K562 (cell line): ENCODE results near the gene FAM222A. TPM values are rescaled to one million over a fixed set of nuclear protein-coding genes. Genes with fewer than 3 reads are reported as not detected.
A peak's percentile ranks its signal among the peaks of the same experiment; 100 is the strongest.

Source experiments
- ATAC-seq: fragments of 200-7000 bp; cut with Tn5 transposase; 3 replicates; pipeline ENCODE4 v1.9.1; 2020; ENCODE audit warnings: moderate library complexity
- BruUV-seq: library from RNA; stranded (reverse); fragments of 400-500 nt; replicated peaks from 2 replicates; lab custom pipeline; 2021; lab: Mats Ljungman, UMichigan
- CTCF ChIA-PET: fragments of 300-600 bp; formaldehyde crosslinking; extraction: SDS; loops from one replicate; lab custom pipeline; 2021; ENCODE audit warnings: low intra/inter-chr PET ratio; lab: Yijun Ruan, JAX
- POLR2A ChIA-PET: fragments of 300-600, 350-650 bp; sonication (Branson Sonifier 250); formaldehyde crosslinking; extraction: SDS; loops from one replicate; lab custom pipeline; 2021; ENCODE audit warnings: antibody characterized with exemption, inconsistent platforms; lab: Yijun Ruan, JAX
- DNase-seq, 4 experiments: peaks; one replicate each; pipeline versions ENCODE4 v3.0.0 to v3.0.0-alpha.2; 2011 to 2018; ENCODE audit warnings: low spot score in 3 of 4, mixed read lengths in 3 of 4; ENCODE audit errors: extremely low read depth in 1 of 4
- FAIRE-seq: peaks from 2 replicates; lab custom pipeline; 2011; peaks lifted over from hg19 to GRCh38; lab: Jason Lieb, UNC
- H2AFZ ChIP-seq: 2 replicates; pipeline ENCODE4 v1.6.0; 2011; ENCODE audit warnings: low read depth, low read length, control low read depth, inconsistent platforms
- H3K27ac ChIP-seq: fragments of 200-600 bp; 3 replicates; pipeline ENCODE4 v1.8.0; 2011; ENCODE audit warnings: low read depth, mild to moderate bottlenecking, control low read depth, inconsistent platforms, low read length, moderate library complexity, mixed read lengths; ENCODE audit errors: extremely low read depth
- H3K27me3 ChIP-seq, 2 experiments: fragments of 300-600 bp in 1 of 2; 2 replicates in 1 of 2; 3 replicates in 1 of 2; pipeline versions ENCODE4 v1.6.0 to v1.8.0; 2011; ENCODE audit warnings: inconsistent platforms in 2 of 2, low read length in 2 of 2, mild to moderate bottlenecking in 1 of 2, mixed read lengths in 1 of 2, moderate library complexity in 1 of 2; ENCODE audit not compliant: control insufficient read depth in 2 of 2, insufficient read depth in 2 of 2
- H3K36me3 ChIP-seq: fragments of 300-600 bp; 3 replicates; pipeline ENCODE4 v1.8.0; 2011; ENCODE audit warnings: mild to moderate bottlenecking, low read length, inconsistent platforms; ENCODE audit not compliant: control insufficient read depth, insufficient read depth
- H3K4me1 ChIP-seq, 2 experiments: fragments of 200-600 bp in 1 of 2; replicated peaks in 1 of 2; 2 replicates in 1 of 2; 3 replicates in 1 of 2; pipeline versions ENCODE4 v1.5.1 to v1.8.0; 2011; ENCODE audit warnings: inconsistent platforms in 2 of 2, low read length in 2 of 2, mild to moderate bottlenecking in 1 of 2, mixed read lengths in 1 of 2, moderate library complexity in 1 of 2; ENCODE audit not compliant: control insufficient read depth in 2 of 2, insufficient read depth in 2 of 2
- H3K4me2 ChIP-seq: 2 replicates; pipeline ENCODE4 v1.6.1; 2011; ENCODE audit warnings: low read length, control low read depth, inconsistent platforms, mixed read lengths; ENCODE audit not compliant: insufficient read depth
- H3K4me3 ChIP-seq: fragments of 200-600 bp; sonication (generic), shearing (Covaris generic); 2 replicates; pipeline ENCODE4 v1.5.1; 2016; ENCODE audit warnings: control low read depth, inconsistent platforms
- H3K79me2 ChIP-seq: fragments of 200-600 bp; 3 replicates; pipeline ENCODE4 v1.8.0; 2011; ENCODE audit warnings: low read length, inconsistent platforms; ENCODE audit not compliant: control insufficient read depth, insufficient read depth
- H3K9ac ChIP-seq, 2 experiments: 2 replicates each; pipeline versions ENCODE4 v1.6.0 to v1.6.1; 2011; ENCODE audit warnings: low read depth in 2 of 2, low read length in 2 of 2, control low read depth in 1 of 2, inconsistent platforms in 1 of 2, mild to moderate bottlenecking in 1 of 2, mixed read lengths in 1 of 2; ENCODE audit not compliant: insufficient read depth in 1 of 2
- H3K9me1 ChIP-seq: one replicate; pipeline ENCODE4 v1.6.0; 2011; ENCODE audit warnings: inconsistent platforms, mild to moderate bottlenecking, low read length, moderate library complexity; ENCODE audit not compliant: control insufficient read depth, insufficient read depth
- H3K9me3 ChIP-seq: replicated peaks from 2 replicates; pipeline ENCODE4 v1.5.1; 2011; ENCODE audit warnings: low read depth, low read length, inconsistent platforms; ENCODE audit not compliant: control insufficient read depth, insufficient read depth
- H4K20me1 ChIP-seq: replicated peaks from 2 replicates; pipeline ENCODE4 v1.6.1; 2011; ENCODE audit warnings: low read length, inconsistent platforms, mixed read lengths; ENCODE audit not compliant: control insufficient read depth, insufficient read depth
- ARHGAP35 ChIP-seq: fragments of 450-650 bp; IDR thresholded peaks from 2 replicates; pipeline ENCODE4 v1.6.1; 2018; ENCODE audit not compliant: partially characterized antibody
- BDP1 ChIP-seq: IDR thresholded peaks from 3 replicates; pipeline ENCODE4 v1.6.1; 2011; ENCODE audit not compliant: insufficient read length, insufficient read depth
- ETS1 ChIP-seq: conservative IDR thresholded peaks from 2 replicates; pipeline ENCODE4 v1.6.1; 2011; ENCODE audit warnings: low read depth, mild to moderate bottlenecking, low read length; ENCODE audit not compliant: control insufficient read depth
- NCOR1 ChIP-seq: fragments of 450-650 bp; IDR thresholded peaks from 2 replicates; pipeline ENCODE4 v1.6.1; 2016; ENCODE audit warnings: mild to moderate bottlenecking, moderate library complexity
- RBM25 ChIP-seq: fragments of 200-400 bp; formaldehyde crosslinking; IDR thresholded peaks from 2 replicates; pipeline ENCODE4 v1.6.1; 2018; ENCODE audit warnings: low read length, low read depth, moderate library complexity; ENCODE audit not compliant: severe bottlenecking
- SMARCA5 ChIP-seq: fragments of 450-650 bp; IDR thresholded peaks from 2 replicates; pipeline ENCODE4 v1.6.1; 2016
- TCFL5 ChIP-seq: fragments of 250-450 bp; sonication (Bioruptor Pico); conservative IDR thresholded peaks from 2 replicates; pipeline ENCODE4 v1.6.1; 2021; ENCODE audit warnings: mild to moderate bottlenecking, moderate library complexity, matching md5 sums
- ZFP36 ChIP-seq: fragments of 150-350 bp; IDR thresholded peaks from 2 replicates; pipeline ENCODE4 v1.6.1; 2018; ENCODE audit warnings: low read length, low read depth; ENCODE audit not compliant: partially characterized antibody
- ZNF695 ChIP-seq: fragments of 450-650 bp; formaldehyde crosslinking; IDR thresholded peaks from 2 replicates; pipeline ENCODE4 v1.4.0; 2020; ENCODE audit warnings: mild to moderate bottlenecking, moderate library complexity
- WGBS: fragments of 100-300 bp; shearing (Covaris generic); methylation state at CpG from one replicate; pipeline ENCODE4 v1.1.6; 2016; ENCODE audit warnings: low coverage, mixed read lengths; ENCODE audit not compliant: insufficient coverage; ENCODE audit errors: missing lambda C conversion rate; 5-methylcytosine and 5-hydroxymethylcytosine counted together
- in situ Hi-C: fragments of 300-500 bp; cut with MboI; formaldehyde crosslinking; loops from 4 replicates; pipeline ENCODE4 v1.15.0; 2018; ENCODE audit warnings: inconsistent platforms, mixed read lengths
- intact Hi-C: fragments of 100-400 bp; cut with micrococcal nuclease; formaldehyde crosslinking; loops from 2 replicates; pipeline ENCODE4 v1.14.2; 2022
- polyA plus RNA-seq, 8 experiments: library from polyadenylated mRNA; depleted of rRNA in 4 of 8; stranded (reverse) in 5 of 8; unstranded in 3 of 8; fragments of >200 nt; fragmentation: Nextera tagmentation in 2 of 8; fragmentation: Illumina TruSeq in 1 of 8; extraction: Ambion mirVana in 2 of 8; extraction: Trizol in 1 of 8; gene quantifications; 2 replicates each; pipeline versions ENCODE4 v1.2.1 to v1.2.3, GENCODE V29; 2011 to 2014; ENCODE audit warnings: inconsistent platforms in 1 of 8, missing spikeins in 1 of 8
- total RNA-seq, 7 experiments: library from RNA; depleted of rRNA in 6 of 7; stranded (reverse); fragments of >200 nt in 6 of 7; fragmentation: Illumina TruSeq in 2 of 7; extraction: Trizol in 2 of 7; gene quantifications; 2 replicates each; pipeline versions ENCODE4 v1.2.1 to v1.2.3, GENCODE V29; 2011 to 2021; ENCODE audit warnings: low replicate concordance in 1 of 7
- TF ChIP-seq, protein P1 (sequence below): IDR thresholded peaks from 2 replicates; pipeline ENCODE4 v1.6.1; 2014; ENCODE audit warnings: antibody characterized with exemption

Gene FAM222A
- total and polyA plus RNA-seq, 9 of the 15 experiments (the other 6 are each of a cell fraction or from before 2014, with no cell fraction given) = 0.03 to 0.36 (median 0.12) TPM; not detected in 1

DNA sequence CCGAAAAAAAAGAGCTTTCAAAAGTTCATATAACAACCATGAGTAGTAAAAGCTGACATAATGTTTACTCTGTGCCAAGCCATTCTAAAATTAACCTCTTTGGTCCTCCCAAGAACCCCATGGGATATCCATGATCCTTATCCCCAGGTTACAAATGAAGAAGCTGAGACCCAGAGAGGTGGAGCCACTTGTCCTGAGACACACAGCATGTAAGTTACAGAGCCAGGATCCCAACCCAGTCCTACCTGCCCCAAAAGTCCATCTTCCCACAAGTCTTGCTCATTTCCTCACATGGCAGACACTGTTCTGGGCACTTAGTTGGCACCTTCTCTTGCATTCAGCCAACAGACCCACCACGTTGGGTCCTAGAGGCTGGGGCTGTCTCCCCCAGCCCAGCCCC, 82.4 kb downstream of the FAM222A start:
- Histone ChIP-seq H3K9me3 (no peaks in the 10 kb centered on the region), H3K4me3 (no peak overlapping the region), H3K79me2 (no peaks in the 10 kb centered on the region), H3K9me1 (no peaks in the 10 kb centered on the region), H2AFZ (no peak overlapping the region), H3K4me1 (peaks cover 0 to 6% of the 10 kb centered on the region in 2 experiments; a peak in 1 of 5 replicates), H3K27me3 (peaks cover 9 to 41% of the 10 kb centered on the region in 2 experiments), H3K27ac (no peak overlapping the region), H3K4me2 (no peak overlapping the region), H3K36me3 (no peaks in the 10 kb centered on the region), H4K20me1 (no peaks in the 10 kb centered on the region), H3K9ac (no peak overlapping the region)
- BruUV-seq = no TSS peak
- FAIRE-seq = no peak
- intact Hi-C loops = no loop called here
- in situ Hi-C loops = no loop called here
- ChIA-PET CTCF (no interaction called here), POLR2A (interaction anchor here (0.5 to 0.6 kb wide), 2 partner anchors 46 to 717 kb away, joined by 3 to 4 read pairs; no protein-coding TSS in a partner anchor)
- no peak for ATAC-seq
- DNase-seq = no peak
- whole genome bisulfite sequencing = 0% methylated on average over 2 of the region's 2 CpGs
- TF ChIP-seq ZFP36 (peak; percentile 51), ZNF695 (CRISPR knock-in tag) (no peak), RBM25 (peak; percentile 53)

DNA sequence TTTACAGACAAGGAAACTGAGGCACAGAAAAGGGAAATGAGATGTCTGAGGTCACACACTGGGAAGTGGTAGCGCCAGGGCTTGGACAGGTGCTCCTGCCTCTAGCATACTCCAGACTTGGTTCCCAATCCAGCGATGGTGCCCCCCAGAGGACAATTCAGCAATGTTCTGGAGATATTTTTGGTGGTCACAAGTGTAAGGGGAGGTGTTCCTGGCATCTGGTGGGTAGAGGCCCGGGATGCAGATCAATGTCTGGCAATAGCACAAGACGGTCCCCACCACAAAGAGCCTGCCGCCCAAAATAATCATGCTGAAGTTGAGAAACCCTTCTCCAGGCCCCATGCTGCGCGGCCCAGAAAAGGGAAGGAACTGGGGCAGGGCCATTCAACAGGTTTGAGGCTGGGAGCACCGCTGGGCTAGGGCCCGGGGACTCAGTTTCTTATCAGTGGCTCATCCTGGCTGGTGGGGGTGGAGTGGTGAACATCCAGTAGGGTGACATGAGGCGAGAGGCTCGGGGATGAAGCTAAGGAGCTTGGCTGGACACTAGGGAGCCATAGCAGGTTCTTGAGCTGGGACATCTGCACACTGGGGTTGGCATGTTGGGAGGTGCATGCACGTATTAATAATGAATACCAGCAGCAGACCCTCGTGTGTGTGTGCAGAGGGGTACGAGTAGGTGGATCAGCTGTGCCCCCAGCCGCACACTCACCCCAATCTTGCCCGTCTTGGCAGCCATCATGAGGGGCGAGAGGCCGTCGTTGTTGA, 84.5 kb downstream of the FAM222A start:
- H3K9me1 ChIP-seq = no peaks in the 10 kb centered on the region
- no peak overlapping the region for H3K4me3 ChIP-seq
- in situ Hi-C loops (no loop called here), intact Hi-C loops (no loop called here)
- no peak overlapping the region for H3K4me2 ChIP-seq
- FAIRE-seq (peak; percentile 75), DNase-seq (peak in 3 of 4 experiments; percentile 33 to 60 (median 56)), ATAC-seq (peak; percentile 74)
- peaks cover 9 to 41% of the 10 kb centered on the region in 2 experiments for H3K27me3 ChIP-seq
- H2AFZ ChIP-seq = no peak overlapping the region
- peak overlapping the region in 1 of 2 experiments; percentile 35; a peak in 1 of 4 replicates for H3K9ac ChIP-seq
- no peaks in the 10 kb centered on the region for H4K20me1 ChIP-seq
- peaks cover 0 to 6% of the 10 kb centered on the region in 2 experiments; a peak in 1 of 5 replicates for H3K4me1 ChIP-seq
- H3K9me3 ChIP-seq = no peaks in the 10 kb centered on the region
- CTCF ChIA-PET = no interaction called here
- no peaks in the 10 kb centered on the region for H3K36me3 ChIP-seq
- POLR2A ChIA-PET = no interaction called here
- H3K27ac ChIP-seq = no peak overlapping the region
- BruUV-seq = no TSS peak
- WGBS = 22% methylated on average over 19 of the region's 19 CpGs
- H3K79me2 ChIP-seq = no peaks in the 10 kb centered on the region
- TF ChIP-seq NCOR1 (no peak), ETS1 (no peak), BDP1 (no peak), TCFL5 (CRISPR knock-in tag) (no peak), SMARCA5 (no peak), ARHGAP35 (no peak)
- TF ChIP-seq, protein P1, sequence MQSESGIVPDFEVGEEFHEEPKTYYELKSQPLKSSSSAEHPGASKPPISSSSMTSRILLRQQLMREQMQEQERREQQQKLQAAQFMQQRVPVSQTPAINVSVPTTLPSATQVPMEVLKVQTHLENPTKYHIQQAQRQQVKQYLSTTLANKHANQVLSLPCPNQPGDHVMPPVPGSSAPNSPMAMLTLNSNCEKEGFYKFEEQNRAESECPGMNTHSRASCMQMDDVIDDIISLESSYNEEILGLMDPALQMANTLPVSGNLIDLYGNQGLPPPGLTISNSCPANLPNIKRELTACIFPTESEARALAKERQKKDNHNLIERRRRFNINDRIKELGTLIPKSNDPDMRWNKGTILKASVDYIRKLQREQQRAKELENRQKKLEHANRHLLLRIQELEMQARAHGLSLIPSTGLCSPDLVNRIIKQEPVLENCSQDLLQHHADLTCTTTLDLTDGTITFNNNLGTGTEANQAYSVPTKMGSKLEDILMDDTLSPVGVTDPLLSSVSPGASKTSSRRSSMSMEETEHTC = no peak
